Choroid plexus epithelial cell (primary cell): Measurements from ENCODE around the gene PLA1A.

ENCODE experiments used
- DNase-seq: peaks from one replicate; pipeline ENCODE4 v3.0.0-alpha.2; 2010; ENCODE audit warnings: low read depth
- H3K4me3 ChIP-seq: 2 replicates; pipeline ENCODE4 v1.5.1; 2011; ENCODE audit warnings: low read depth, mild to moderate bottlenecking, control low read depth, low read length, moderate library complexity
- TF ChIP-seq, protein P1 (sequence below): conservative IDR thresholded peaks from 2 replicates; pipeline ENCODE4 v1.5.1; 2011; ENCODE audit warnings: low read depth, mild to moderate bottlenecking, control low read depth, inconsistent platforms, low read length, moderate library complexity

The PLA1A gene

DNA sequence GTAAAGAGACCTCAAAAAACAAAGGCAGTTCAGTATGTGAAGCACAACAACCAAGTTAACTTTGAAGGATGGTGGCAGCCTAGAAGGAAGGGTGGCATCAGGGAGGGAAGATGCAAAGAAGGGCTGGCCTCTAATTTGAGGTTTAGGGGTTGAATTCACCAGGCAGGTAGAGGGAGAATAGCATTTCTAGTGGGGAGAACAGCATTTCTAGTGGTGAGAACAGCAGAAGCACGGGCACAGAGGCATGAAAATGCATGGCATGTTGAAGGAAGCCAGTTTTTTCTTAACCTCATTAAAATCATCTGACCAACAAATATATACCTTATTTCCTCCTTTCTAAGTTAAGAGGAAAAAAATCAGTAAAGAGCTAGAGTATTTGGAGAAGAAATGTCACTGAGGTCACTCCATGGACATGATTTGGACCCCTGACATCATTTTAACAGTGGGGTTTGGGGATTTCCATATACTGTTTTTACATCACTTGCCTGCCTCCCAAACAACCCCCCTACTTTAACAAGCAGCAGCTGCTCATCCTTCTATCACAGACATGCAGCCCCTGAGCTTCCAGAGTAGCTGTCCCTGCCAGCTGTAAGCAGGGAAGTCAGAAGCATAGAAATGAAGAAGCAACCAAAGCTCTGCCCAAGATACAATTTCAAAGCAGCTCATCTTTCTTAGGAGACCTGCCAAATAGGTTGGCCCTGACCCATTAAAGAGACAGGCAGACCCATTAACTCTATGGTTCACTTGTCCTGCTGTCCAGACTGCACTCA lies 65.1 kb downstream of the PLA1A start:
- no peak overlapping the region for H3K4me3 ChIP-seq
- peak; percentile 63 for DNase-seq
- TF ChIP-seq, protein P1, sequence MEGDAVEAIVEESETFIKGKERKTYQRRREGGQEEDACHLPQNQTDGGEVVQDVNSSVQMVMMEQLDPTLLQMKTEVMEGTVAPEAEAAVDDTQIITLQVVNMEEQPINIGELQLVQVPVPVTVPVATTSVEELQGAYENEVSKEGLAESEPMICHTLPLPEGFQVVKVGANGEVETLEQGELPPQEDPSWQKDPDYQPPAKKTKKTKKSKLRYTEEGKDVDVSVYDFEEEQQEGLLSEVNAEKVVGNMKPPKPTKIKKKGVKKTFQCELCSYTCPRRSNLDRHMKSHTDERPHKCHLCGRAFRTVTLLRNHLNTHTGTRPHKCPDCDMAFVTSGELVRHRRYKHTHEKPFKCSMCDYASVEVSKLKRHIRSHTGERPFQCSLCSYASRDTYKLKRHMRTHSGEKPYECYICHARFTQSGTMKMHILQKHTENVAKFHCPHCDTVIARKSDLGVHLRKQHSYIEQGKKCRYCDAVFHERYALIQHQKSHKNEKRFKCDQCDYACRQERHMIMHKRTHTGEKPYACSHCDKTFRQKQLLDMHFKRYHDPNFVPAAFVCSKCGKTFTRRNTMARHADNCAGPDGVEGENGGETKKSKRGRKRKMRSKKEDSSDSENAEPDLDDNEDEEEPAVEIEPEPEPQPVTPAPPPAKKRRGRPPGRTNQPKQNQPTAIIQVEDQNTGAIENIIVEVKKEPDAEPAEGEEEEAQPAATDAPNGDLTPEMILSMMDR = peak; percentile 25

DNA sequence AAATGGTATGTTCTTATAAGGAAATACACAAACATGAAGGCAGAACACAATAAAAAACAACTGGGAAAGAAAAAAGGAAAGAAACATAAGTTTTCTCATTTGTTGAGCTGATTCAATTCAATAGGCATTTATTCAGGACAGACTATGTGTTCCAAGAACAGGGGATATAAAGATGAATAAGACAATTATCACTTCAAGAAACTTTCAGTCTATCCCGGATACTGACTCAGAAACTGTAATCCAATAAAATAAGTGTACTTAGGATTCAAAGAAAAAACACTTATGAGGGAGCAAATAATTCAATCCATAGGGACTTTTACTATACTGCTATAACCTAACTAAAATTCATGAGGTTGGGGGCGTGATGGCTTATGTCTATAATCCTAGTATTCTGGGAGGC lies 66.2 kb downstream of the PLA1A start:
- no peak for DNase-seq

DNA sequence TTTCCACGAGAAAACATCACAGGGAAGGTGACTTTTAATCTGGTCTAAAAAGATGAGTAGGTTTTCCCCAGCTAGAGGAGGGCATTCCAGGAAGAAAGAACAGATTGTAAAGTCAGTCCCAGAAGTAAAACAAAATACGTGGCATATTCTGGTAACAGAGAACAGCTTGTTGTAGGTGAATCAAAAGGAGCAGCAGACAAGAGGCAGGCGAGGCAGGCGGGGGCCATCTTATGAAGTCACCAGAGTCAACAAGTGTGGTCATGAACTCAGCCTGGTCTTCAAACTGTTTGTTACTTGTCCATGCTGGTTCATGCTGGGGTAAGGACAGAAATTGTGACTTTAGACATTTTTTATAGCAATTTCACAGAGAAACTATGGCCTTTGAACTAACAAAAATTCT lies 66.7 kb downstream of the PLA1A start:
- DNase-seq = no peak
- TF ChIP-seq, protein P1 = no peak
- H3K4me3 ChIP-seq = no peak overlapping the region

More for the DNA sequence above, 66.2 kb downstream of the PLA1A start:
- H3K4me3 ChIP-seq = no peak overlapping the region
- TF ChIP-seq, protein P1 = no peak

DNA sequence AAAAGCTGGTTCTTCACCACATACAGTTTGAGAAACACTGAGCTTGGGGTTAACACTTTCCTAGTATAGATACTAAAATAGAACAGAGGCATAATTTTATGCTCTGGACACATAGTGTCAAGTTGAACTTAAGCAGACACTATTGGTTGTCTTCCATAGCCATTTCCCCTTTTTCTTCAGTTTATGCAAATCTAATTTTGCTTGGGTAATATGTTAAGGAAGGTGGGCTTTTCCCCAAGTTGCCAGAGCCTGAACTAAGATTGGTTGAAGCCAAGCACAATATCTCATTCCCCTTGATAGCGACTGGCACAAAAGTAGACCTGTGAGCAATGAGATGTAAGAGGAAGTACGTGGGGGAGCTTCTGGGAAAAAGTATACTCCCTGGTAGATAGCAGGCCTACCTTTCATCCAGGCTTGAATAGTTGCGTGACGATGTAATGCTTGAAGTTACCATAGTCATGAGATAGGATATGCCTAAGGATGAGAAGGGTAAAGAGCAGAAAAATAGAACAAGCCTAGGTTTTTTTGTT lies 67.2 kb downstream of the PLA1A start:
- DNase-seq = peak; percentile 45
- TF ChIP-seq, protein P1 = no peak
- no peak overlapping the region for H3K4me3 ChIP-seq

DNA sequence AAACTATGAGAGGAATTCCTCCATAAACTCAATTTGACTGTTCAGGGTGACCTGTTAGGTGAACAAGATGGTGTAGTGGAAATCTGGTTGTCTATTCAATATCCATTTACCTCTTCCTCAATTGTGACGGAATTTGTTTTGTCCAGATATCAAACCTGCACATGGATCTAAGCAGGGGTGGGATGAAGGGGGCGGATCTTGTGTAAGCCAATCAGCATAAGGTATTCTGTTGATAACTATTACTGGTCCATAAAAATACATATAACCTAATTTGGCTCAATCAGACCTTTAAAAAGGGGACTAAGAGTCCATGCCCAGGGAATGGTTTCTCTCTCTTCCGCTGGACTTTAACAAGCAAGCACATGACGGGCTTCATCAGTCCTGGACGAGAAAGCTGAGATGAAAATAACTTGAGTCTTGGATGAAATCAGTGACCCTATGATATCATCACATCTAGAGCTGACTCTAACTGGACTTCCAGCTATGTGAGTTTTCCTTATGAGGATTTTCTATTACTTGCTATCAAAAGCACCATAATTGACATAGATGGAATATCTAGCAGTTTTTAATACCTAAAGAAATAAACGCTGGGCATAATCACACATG lies 68.4 kb downstream of the PLA1A start:
- TF ChIP-seq, protein P1 = no peak

DNA sequence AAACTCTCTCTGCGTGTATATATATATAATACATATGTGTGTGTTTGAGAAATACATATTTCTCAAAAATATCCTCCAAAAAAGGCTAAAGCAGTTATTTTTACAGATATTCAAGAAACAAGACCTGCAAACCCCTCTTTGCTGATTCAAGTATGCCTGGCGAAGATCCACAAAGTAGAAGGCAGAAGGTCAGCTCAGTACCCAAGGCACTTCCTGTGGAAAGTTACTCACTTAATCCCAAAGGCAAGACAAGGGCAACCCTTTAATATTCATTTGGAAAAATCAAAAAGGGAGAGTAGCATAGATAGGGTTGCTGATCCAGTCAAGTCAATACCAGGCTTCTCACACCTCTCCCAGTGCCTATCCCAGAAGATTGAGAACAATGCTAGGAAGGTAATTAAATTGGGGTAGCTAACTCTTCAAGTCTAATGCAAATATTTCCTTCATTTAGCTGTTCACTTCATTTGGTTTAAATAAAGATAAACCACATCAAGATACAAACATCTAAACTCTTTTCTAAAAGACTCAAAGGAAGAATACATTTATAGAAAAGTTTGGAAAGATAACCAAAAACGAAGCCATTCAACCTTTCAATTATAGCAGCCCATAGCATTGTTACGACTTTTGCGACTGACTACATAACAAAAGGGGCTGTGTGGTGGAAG lies 72.4 kb downstream of the PLA1A start:
- peak; percentile 51 for DNase-seq
- H3K4me3 ChIP-seq = no peak overlapping the region
- TF ChIP-seq, protein P1 = no peak

More for the DNA sequence above, 68.4 kb downstream of the PLA1A start:
- DNase-seq = no peak
- H3K4me3 ChIP-seq = no peak overlapping the region
